ENCODE data around the gene SOX15.

SOX15 gene

GRCh38 chr17:7577327-7578199 lies 12.3 kb downstream of the SOX15 start:
- peak overlapping the region; percentile 9 for H3K4me2 ChIP-seq (ENCODE audit: low read depth, low read length)

GRCh38 chr17:7576432-7576937 lies 13.4 kb downstream of the SOX15 start:
- Histone ChIP-seq H3K9ac (ENCODE audit: low read length) (no peak overlapping the region), H2AFZ (ENCODE audit: low read length) (no peak overlapping the region), H3K4me1 (ENCODE audit: low read length) (peaks cover 63% of the 10 kb centered on the region), H4K20me1 (ENCODE audit: insufficient read depth, low read length) (peaks cover 51% of the 10 kb centered on the region), H3K9me2 (replicated peaks; ENCODE audit: insufficient read depth, low read length) (no peaks in the 10 kb centered on the region), H3K36me3 (replicated peaks; ENCODE audit: insufficient read depth, low read length) (peaks cover 34% of the 10 kb centered on the region), H3K79me2 (ENCODE audit: low read length) (peaks cover 74% of the 10 kb centered on the region), H3K27ac (ENCODE audit: low read length) (peak overlapping the region; percentile 6; the same call in 1 of the 2 replicates), H3K27me3 (replicated peaks; ENCODE audit: insufficient read depth, low read length) (no peaks in the 10 kb centered on the region), H3K9me3 (replicated peaks; ENCODE audit: insufficient read depth, low read length) (no peaks in the 10 kb centered on the region), H3F3A (ENCODE audit: insufficient read depth, low read length) (peaks cover 84% of the 10 kb centered on the region), H3K4me3 (ENCODE audit: low read length) (no peak overlapping the region), H3K4me2 (ENCODE audit: low read depth, low read length) (peak overlapping the region; percentile 94)
- no peak for DNase-seq
- no peak for TF ChIP-seq EZH2 (optimal IDR thresholded peaks at IDR 0.05; ENCODE audit: low read depth, low read length)
- TF ChIP-seq CTCF (IDR thresholded peaks at IDR 0.05; ENCODE audit: low read length), result no peak
- TF ChIP-seq EZH2phosphoT487 (IDR thresholded peaks at IDR 0.05; ENCODE audit: low read length), result no peak

More at GRCh38 chr17:7577327-7578199, 12.3 kb downstream of the SOX15 start:
- Histone ChIP-seq H3K36me3 (replicated peaks; ENCODE audit: insufficient read depth, low read length) (peaks cover 34% of the 10 kb centered on the region), H3K79me2 (ENCODE audit: low read length) (peaks cover 75% of the 10 kb centered on the region), H3K9me3 (replicated peaks; ENCODE audit: insufficient read depth, low read length) (no peaks in the 10 kb centered on the region), H3K9me2 (replicated peaks; ENCODE audit: insufficient read depth, low read length) (no peaks in the 10 kb centered on the region), H4K20me1 (ENCODE audit: insufficient read depth, low read length) (peaks cover 51% of the 10 kb centered on the region), H3K27ac (ENCODE audit: low read length) (no peak overlapping the region; the same call in 1 of the 2 replicates), H3K9ac (ENCODE audit: low read length) (no peak overlapping the region), H3K27me3 (replicated peaks; ENCODE audit: insufficient read depth, low read length) (no peaks in the 10 kb centered on the region), H3F3A (ENCODE audit: insufficient read depth, low read length) (peaks cover 84% of the 10 kb centered on the region), H3K4me1 (ENCODE audit: low read length) (peaks cover 63% of the 10 kb centered on the region), H3K4me3 (ENCODE audit: low read length) (no peak overlapping the region), H2AFZ (ENCODE audit: low read length) (no peak overlapping the region)
- TF ChIP-seq EZH2phosphoT487 (IDR thresholded peaks at IDR 0.05; ENCODE audit: low read length) (no peak), EZH2 (optimal IDR thresholded peaks at IDR 0.05; ENCODE audit: low read depth, low read length) (no peak), CTCF (IDR thresholded peaks at IDR 0.05; ENCODE audit: low read length) (no peak)
- DNase-seq, result no peak

GRCh38 chr17:7575959-7576358 lies 13.9 kb downstream of the SOX15 start:
- Histone ChIP-seq H3K9ac (ENCODE audit: low read length) (no peak overlapping the region), H3K27me3 (replicated peaks; ENCODE audit: insufficient read depth, low read length) (no peaks in the 10 kb centered on the region), H2AFZ (ENCODE audit: low read length) (no peak overlapping the region), H4K20me1 (ENCODE audit: insufficient read depth, low read length) (peaks cover 51% of the 10 kb centered on the region), H3K4me3 (ENCODE audit: low read length) (no peak overlapping the region), H3F3A (ENCODE audit: insufficient read depth, low read length) (peaks cover 80% of the 10 kb centered on the region), H3K27ac (ENCODE audit: low read length) (peak overlapping the region; percentile 6; the same call in 1 of the 2 replicates), H3K9me3 (replicated peaks; ENCODE audit: insufficient read depth, low read length) (no peaks in the 10 kb centered on the region), H3K79me2 (ENCODE audit: low read length) (peaks cover 75% of the 10 kb centered on the region), H3K36me3 (replicated peaks; ENCODE audit: insufficient read depth, low read length) (peaks cover 34% of the 10 kb centered on the region), H3K9me2 (replicated peaks; ENCODE audit: insufficient read depth, low read length) (no peaks in the 10 kb centered on the region), H3K4me2 (ENCODE audit: low read depth, low read length) (peak overlapping the region; percentile 94; the same call in 1 of the 2 replicates), H3K4me1 (ENCODE audit: low read length) (peaks cover 66% of the 10 kb centered on the region)
- no peak for DNase-seq
- TF ChIP-seq EZH2 (optimal IDR thresholded peaks at IDR 0.05; ENCODE audit: low read depth, low read length) (no peak), EZH2phosphoT487 (IDR thresholded peaks at IDR 0.05; ENCODE audit: low read length) (no peak), CTCF (IDR thresholded peaks at IDR 0.05; ENCODE audit: low read length) (no peak)
